Progenitor cell of endocrine pancreas (in vitro differentiated cells): Measurements from ENCODE around the gene WT1. TPM values are rescaled to one million over a fixed set of nuclear protein-coding genes. Genes with fewer than 3 reads are reported as not detected.

ENCODE experiments used
- DNase-seq: peaks from one replicate; pipeline ENCODE4 v3.0.0; 2021; ENCODE audit warnings: low spot score; ENCODE audit not compliant: unreplicated experiment
- H3K27ac Mint-ChIP-seq: 2 replicates; pipeline ENCODE4 v1.8.0; 2021; ENCODE audit warnings: mild to moderate bottlenecking, moderate library complexity, mixed read lengths
- H3K27me3 Mint-ChIP-seq: 2 replicates; pipeline ENCODE4 v1.8.0; 2021; ENCODE audit warnings: mixed read lengths
- H3K36me3 Mint-ChIP-seq: 2 replicates; pipeline ENCODE4 v1.8.0; 2022; ENCODE audit warnings: mixed read lengths; ENCODE audit not compliant: insufficient read depth
- H3K4me1 Mint-ChIP-seq: 2 replicates; pipeline ENCODE4 v1.8.0; 2021; ENCODE audit warnings: low read depth, mixed read lengths
- H3K4me3 Mint-ChIP-seq: 2 replicates; pipeline ENCODE4 v1.8.0; 2021; ENCODE audit warnings: low read depth, mild to moderate bottlenecking, moderate library complexity, mixed read lengths
- H3K9me3 Mint-ChIP-seq: 2 replicates; pipeline ENCODE4 v1.8.0; 2021; ENCODE audit warnings: low read depth, mixed read lengths
- CTCF ChIP-seq: fragments of 200-600 bp; sonication (generic); IDR thresholded peaks from one replicate; pipeline ENCODE4 v1.5.0; 2021; ENCODE audit warnings: antibody characterized with exemption, mild to moderate bottlenecking; ENCODE audit not compliant: unreplicated experiment
- total RNA-seq: library from RNA; stranded (reverse); gene quantifications from 2 replicates; pipeline ENCODE4 v1.2.1, GENCODE V29; 2021

WT1 gene
- total RNA-seq, 1 donor from 2014 or later = not detected

GRCh38 chr11:32435942-32436750 is 807 bp upstream of the WT1 start:
- no peak for DNase-seq
- H3K9me3 Mint-ChIP-seq = no peaks in the 10 kb centered on the region
- peak overlapping the region; percentile 13 for H3K27ac Mint-ChIP-seq
- H3K27me3 Mint-ChIP-seq = peaks cover 93% of the 10 kb centered on the region
- no peaks in the 10 kb centered on the region for H3K36me3 Mint-ChIP-seq
- H3K4me3 Mint-ChIP-seq = peak overlapping the region; percentile 45
- TF ChIP-seq CTCF = no peak
- H3K4me1 Mint-ChIP-seq = peaks cover 6% of the 10 kb centered on the region

DNA sequence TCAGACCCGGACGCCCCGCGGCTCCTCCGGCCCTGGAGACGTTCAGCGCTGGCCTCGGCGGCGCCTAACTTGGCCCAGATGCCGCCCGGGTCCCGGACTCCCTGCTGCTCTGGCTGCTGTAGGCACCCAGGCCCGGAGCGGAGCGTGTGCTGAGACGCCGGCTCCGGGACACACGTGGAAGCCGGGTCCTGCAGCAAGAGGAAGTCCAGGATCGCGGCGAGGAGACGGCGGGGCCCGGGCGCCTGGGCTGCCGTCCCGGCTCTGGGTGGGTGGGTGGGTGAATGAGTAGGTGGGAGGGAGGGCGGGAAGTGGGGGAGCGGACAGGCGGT is 223 bp downstream of the WT1 start:
- no peaks in the 10 kb centered on the region for H3K36me3 Mint-ChIP-seq
- peaks cover 93% of the 10 kb centered on the region for H3K27me3 Mint-ChIP-seq
- no peak for DNase-seq
- peaks cover 6% of the 10 kb centered on the region for H3K4me1 Mint-ChIP-seq
- no peak overlapping the region for H3K27ac Mint-ChIP-seq
- TF ChIP-seq CTCF = no peak
- no peaks in the 10 kb centered on the region for H3K9me3 Mint-ChIP-seq
- H3K4me3 Mint-ChIP-seq = no peak overlapping the region

- Mint-ChIP-seq H3K4me3 (peak overlapping the region; percentile 29), H3K27me3 (peaks cover 93% of the 10 kb centered on the region), H3K9me3 (no peaks in the 10 kb centered on the region), H3K36me3 (no peaks in the 10 kb centered on the region), H3K27ac (no peak overlapping the region), H3K4me1 (peaks cover 5% of the 10 kb centered on the region)
- DNase-seq = no peak
- TF ChIP-seq CTCF = peak; percentile 30
These were observed 785 bp downstream of the WT1 start for GRCh38 chr11:32434356-32435151.

DNA sequence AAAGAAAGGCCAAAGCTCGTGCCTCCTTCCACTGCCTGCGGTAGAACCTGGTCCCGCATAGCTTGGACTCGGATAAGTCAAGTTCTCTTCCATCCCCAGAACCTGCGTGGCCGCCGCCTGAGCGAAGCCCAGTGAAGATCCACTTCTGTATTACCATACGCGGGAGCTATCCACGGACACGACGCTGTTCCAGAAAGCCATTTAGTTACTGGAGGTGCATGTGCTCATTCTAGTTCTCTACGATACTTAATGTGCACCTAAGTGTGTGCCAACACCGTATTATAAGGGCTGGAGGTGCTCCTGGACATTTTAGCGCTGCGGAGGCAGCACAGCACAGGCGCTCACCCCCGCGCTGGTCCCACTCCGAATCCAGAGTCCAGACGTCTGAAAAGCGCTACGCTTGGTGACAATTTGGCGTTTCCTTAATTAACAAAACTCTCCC is 1.4 kb downstream of the WT1 start:
- H3K36me3 Mint-ChIP-seq = no peaks in the 10 kb centered on the region
- no peak for TF ChIP-seq CTCF
- no peak for DNase-seq
- peaks cover 4% of the 10 kb centered on the region for H3K4me1 Mint-ChIP-seq
- no peak overlapping the region for H3K27ac Mint-ChIP-seq
- peaks cover 93% of the 10 kb centered on the region for H3K27me3 Mint-ChIP-seq
- no peak overlapping the region for H3K4me3 Mint-ChIP-seq
- no peaks in the 10 kb centered on the region for H3K9me3 Mint-ChIP-seq

DNA sequence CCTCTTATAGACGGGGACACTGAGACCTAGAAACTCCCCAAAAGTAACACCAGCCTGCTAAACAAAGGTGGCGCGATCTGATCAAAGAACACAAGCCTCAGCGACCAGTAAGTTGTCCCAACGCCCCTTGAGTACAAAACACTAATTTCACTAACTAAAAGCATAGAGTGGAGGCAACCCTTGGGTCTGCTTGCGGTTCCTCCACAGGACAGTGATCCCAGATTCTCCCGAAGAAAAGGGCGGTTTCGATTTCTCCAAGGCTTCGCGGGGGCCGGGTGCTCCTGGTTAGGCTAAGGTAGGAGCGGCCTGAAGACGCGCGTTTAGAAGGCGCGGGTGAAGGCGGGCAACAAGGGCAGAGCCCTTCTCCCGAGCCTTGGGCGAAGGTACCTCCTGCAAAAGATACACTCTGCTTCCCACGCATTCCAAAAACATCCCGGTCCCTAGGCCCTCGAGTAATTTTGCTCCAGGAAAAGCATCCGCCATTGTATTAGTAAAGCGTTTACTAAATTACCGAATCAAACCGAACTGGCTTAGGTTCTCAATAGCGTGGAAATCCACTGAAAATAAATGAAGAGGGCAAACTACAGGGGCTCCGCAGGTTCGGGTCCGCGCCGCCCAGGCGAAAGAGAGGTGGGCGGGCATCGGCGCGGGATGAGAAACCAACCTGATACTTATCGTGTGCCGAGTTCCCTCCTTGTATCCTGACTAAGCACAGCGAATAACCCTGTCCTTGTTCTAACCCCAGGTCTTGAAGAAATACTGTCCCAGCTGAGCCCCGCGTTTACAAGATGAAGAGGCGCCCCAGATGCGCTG is 2.0 kb downstream of the WT1 start:
- no peaks in the 10 kb centered on the region for H3K9me3 Mint-ChIP-seq

More for the DNA sequence above, 2.0 kb downstream of the WT1 start:
- Mint-ChIP-seq H3K4me1 (peaks cover 4% of the 10 kb centered on the region), H3K36me3 (no peaks in the 10 kb centered on the region), H3K4me3 (no peak overlapping the region), H3K27ac (no peak overlapping the region), H3K27me3 (peaks cover 93% of the 10 kb centered on the region)
- no peak for TF ChIP-seq CTCF
- DNase-seq = no peak
